Vagina (tissue), 2 donors: ENCODE measurements around the gene INTS3.

Experiments
- POLR2A ChIP-seq, 2 donors: fragments of 450-650 bp; IDR thresholded peaks; one replicate each; pipeline ENCODE4 v1.6.1; 2017; ENCODE audit warnings: antibody characterized with exemption in 2 of 2, mild to moderate bottlenecking in 2 of 2, moderate library complexity in 2 of 2
- TF ChIP-seq, protein P1 (sequence below), 3 experiments: fragments of 450-650 bp in 2 of 3; fragments of 200-600 bp in 1 of 3; sonication (generic) in 1 of 3; IDR thresholded peaks; one replicate each; pipeline ENCODE4 v1.5.1; 2017 to 2019; ENCODE audit warnings: antibody characterized with exemption in 3 of 3, mild to moderate bottlenecking in 2 of 3, moderate library complexity in 2 of 3

DNA sequence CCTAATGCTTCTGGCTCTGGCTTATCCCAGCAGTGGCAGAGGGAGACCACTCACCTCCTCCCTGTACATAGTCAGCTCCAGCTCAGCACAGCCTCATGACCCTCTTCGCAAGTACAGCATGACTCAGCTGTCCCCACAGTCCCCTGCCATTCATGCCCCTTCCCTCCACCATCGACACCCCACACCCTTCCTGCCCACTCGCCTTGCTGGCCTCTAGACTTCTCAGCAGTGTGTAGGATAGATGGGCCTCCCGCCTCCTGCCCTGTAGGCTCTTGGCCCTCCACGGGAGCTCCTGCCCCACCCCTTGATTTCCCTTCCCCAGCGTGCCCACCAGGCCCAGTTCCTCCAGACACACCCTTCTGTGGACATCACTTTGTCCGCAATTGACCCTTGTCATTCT lies 39.6 kb upstream of the INTS3 start:
- TF ChIP-seq, protein P1, sequence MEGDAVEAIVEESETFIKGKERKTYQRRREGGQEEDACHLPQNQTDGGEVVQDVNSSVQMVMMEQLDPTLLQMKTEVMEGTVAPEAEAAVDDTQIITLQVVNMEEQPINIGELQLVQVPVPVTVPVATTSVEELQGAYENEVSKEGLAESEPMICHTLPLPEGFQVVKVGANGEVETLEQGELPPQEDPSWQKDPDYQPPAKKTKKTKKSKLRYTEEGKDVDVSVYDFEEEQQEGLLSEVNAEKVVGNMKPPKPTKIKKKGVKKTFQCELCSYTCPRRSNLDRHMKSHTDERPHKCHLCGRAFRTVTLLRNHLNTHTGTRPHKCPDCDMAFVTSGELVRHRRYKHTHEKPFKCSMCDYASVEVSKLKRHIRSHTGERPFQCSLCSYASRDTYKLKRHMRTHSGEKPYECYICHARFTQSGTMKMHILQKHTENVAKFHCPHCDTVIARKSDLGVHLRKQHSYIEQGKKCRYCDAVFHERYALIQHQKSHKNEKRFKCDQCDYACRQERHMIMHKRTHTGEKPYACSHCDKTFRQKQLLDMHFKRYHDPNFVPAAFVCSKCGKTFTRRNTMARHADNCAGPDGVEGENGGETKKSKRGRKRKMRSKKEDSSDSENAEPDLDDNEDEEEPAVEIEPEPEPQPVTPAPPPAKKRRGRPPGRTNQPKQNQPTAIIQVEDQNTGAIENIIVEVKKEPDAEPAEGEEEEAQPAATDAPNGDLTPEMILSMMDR (IDR thresholded peaks at IDR 0.05): no peak
- no peak for TF ChIP-seq POLR2A (IDR thresholded peaks at IDR 0.05)
